ENCODE results near the gene CLSTN2.

CLSTN2 gene

DNA sequence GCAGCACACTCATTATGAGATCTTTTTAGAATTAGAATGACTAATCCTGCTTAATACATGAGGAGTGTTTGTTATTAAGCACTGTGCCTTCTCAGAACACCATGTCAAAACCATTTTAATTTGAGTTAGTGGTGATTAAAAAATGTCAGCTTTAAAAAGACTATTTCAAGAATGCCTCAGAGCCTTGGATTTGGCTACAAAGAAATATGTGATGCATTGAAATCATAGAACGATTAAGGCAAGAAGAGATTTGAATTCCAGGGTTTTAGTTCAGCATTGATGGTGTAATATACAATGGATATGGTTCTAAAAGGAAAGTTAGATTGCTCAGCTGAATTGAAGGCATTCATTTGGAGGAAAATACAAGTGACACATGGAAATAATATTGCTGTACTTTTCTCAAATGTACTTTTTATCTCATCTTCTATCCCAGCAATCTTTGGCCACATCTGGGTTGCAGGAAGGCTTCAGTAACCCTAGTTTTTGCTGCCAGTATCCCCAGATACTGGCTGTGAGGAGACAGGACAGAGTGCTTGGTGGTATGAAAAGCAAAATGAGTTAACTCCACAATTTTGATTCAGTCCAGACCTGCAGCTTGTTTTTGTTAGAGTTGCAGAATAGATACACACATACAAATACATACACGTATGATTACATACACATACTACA lies 303.8 kb downstream of the CLSTN2 start:
- DNase-seq (ENCODE audit: low read depth): no peak

DNA sequence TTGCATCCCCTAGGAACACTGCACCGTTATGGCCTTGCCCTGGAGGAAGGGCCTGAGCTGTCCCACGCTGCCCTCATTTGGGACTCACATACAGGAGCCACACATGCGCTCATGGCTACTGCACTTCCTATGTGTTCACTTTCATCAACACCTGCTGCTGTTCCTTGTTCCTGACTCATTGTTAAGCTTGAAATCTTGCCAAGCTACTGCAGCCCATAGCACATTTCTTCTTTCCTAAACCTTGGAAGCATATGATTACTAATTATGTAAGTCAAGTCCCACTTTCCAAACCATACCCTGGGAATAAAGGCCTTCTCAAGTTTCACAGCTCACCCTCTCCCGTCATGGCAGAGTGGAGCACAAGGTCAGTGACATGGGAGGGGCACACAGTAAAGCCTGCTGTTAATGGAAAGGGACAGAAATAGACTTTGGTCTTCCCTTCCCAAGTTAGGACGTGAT lies 307.9 kb downstream of the CLSTN2 start:
- DNase-seq (ENCODE audit: low read depth): no peak

DNA sequence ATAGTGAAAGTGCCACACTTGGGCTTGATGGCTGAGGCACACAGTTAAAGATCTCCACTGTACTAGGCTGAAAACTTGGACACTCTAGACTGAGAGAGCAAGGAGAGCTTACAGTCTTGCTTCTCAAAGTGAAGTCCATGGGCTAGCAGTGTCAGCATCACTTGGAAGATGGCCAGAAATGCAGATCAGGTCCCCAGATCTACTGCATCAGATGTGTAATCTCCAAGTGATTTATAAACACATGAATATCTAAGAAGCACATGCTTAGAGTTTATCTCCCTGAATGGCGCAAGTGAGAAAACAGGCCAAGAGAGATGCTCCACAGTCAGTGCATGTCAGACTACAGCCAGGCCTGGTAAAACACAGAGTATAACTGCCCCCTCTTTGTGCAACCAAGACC lies 308.6 kb downstream of the CLSTN2 start:
- DNase-seq (ENCODE audit: low read depth): no peak

DNA sequence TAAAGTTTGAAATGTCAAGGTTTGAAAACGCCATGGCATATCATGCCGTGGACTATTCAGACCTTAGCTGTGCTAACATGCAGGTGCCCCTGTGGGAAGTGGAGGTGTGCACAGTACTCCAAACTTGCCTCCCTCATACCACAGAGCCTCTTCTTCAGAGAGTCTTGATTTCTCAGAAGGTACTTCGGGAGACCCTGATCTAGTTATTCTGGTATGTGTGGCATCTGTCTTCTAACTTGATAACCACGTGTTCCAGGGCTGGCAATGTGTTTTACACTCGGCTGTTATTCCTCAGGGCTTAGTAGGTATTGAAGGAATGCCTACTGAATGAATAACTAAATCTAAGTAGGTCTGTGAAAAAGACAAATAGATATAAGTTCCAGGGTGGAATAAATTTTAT lies 309.9 kb downstream of the CLSTN2 start:
- DNase-seq (ENCODE audit: low read depth): no peak

DNA sequence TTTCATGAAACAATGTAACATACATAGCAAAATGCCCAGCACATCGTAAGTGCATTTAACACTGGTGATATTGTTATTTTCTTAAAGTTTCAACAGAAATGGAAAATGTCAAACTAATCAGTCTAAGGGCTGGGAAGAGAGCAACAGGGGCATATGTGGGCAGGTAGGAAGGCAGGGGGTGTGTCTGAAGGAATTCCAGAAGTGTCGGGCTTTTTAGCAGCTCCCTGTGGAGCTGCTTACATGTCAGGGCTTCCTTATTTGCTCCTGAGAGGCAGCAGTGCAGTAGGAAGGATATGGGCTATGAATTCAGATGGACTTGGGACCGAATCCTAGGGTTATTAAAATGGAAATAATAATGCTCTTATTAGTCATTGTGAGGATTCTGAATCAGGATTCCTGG lies 311.6 kb downstream of the CLSTN2 start:
- no peak for DNase-seq (ENCODE audit: low read depth)

DNA sequence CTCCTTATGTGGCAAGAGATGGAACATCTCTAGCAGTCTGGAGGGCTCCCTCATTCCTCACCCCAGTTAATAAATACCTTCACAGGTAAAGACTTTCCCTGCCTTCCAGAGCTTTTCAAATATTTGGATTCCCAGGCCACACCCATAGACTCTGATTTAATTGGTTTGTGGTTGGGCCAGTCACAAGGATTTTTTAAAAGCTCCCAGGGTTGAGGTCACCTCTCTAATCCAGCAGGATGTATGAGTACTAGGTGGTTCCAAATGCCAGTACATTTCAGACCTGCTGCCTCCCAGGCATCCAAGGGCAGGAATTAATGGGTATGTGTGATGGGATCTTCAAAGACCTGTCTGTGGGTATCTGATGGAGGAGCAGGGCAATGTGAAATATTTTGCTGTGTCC lies 312.8 kb downstream of the CLSTN2 start:
- DNase-seq (ENCODE audit: low read depth): no peak

DNA sequence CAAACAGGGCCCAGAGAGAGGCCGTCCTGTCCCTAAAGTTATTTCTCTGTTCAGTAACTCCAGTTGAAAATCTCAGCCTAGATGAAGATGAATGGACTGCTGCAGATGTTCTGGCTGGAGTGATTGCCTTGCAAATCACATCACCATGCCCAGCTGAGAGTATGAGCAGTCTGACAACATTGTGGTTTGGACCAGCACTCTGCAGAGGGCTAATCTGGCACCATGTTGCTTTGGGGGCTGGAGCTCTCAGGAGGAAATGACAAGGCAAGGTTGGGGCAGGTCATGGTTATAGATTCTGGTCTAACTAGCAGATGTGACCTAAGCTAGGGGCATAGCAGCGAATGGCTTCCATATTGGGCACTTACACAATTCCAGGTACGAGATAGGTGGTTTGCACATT lies 314.2 kb downstream of the CLSTN2 start:
- DNase-seq (ENCODE audit: low read depth): no peak

DNA sequence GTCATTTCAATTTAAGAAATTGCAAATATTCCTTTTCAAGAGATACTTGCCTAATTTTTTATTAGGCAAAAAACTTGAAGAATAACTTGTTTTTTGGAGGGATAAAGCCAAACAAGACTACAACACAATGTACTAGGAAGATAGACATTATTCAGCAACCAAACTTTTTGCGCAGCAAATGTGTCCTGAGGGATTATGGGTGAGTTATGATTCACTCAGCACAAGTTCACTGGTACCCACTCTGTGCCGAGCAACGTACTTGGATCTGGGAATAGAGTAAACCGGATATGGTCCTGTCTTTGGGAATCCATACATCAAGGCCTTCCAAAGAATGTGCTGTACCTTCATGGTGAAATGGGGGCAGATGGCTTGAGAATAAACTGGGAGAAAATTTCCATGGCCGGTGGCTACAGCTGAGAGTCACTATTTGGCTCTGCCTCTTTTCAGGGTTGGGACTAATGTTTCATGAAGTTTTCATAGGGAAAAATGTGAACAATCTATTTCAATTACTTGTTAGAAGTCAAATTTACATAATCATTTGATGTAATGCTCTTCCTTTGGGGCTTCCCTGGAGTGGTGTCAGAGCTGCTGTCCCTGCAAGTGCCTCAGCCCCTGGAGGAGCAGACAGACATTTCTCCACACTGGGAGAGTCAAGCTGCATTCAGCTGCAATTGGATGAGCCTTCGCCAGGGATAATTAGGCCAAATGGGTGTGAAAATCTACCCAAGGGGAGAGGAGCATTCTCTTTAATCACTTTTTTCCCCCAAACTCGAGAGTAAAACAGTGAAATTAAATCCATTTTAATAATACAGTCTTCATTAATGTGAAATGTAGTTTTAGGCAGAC lies 315.2 kb downstream of the CLSTN2 start:
- DNase-seq (ENCODE audit: low read depth): no peak

DNA sequence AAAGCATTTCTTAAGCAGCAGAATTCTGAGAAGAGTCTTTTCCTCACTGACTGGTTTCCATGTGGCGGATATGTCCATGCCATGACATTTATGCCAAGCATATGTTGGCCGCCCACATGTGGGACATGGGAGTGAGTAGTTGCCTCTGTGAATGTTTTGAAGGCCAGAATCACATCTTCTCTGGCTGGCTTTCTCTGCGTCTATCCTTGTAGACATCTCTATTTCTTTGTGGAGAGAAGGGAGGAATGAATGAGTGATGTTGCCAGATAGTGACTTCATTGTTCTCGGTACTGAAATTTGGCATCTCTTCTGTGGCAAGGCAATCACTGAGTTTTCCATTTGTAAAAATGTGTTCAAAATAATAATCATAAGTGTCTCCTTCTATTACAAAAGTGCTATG lies 316.0 kb downstream of the CLSTN2 start:
- no peak for DNase-seq (ENCODE audit: low read depth)

DNA sequence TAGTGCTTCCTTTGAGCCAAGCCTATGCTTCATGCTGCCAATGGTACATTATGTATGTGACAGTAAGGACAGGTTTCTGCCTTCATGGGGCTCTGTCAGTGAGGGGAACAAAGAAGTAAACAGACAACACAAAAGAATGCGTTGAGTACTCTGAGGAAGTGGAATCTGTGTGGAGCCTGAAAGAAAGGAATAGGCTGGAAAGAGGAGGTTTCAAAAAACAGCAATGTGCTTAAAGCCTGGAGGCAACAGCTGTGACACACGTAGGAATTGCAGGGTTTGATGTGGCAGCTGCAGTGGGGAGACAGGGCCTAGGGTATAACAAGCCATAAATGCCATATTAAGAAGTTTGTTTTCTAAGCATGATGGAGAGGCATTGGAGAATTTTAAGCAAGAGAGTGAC lies 316.7 kb downstream of the CLSTN2 start:
- DNase-seq (ENCODE audit: low read depth): no peak

DNA sequence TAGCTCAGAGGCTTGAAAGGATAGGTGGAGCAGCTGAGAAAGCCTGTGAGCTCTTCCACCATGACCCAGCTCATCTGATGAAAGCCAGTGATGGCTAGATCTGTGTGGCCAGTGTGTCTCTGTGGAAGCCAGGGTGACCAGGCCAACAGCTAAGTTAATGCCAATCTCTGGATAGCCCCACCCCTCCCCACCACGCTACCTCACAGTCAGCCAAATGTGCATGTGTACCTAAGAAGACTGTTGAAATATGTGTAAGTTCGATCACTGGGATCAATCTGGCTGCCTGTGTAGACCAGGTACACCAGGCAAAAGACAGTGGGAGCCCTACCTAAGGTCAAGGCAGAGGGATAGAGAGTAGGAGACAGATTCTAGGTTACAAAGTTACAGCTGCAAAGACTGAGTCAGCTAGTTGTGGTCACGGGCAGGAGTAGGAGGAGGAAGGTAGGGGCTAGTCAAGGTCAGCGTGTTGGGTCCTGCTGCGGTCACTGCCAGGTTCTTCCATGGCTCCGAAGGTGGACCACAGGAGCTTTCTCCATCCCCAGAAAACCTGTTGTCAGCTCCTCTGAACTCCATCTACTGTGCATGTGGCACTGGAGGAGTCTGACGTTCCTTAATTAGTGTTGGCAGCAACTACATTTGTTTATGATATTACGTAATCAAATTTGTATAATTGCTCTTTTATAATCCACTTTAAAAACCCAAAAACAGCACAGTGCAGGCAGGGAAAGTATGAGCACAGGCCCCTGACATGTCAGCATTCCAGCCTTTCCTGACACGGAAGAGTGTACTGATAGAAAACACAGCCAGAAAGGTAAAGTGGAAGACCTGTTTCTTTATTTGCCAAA lies 318.0 kb downstream of the CLSTN2 start:
- no peak for DNase-seq (ENCODE audit: low read depth)

DNA sequence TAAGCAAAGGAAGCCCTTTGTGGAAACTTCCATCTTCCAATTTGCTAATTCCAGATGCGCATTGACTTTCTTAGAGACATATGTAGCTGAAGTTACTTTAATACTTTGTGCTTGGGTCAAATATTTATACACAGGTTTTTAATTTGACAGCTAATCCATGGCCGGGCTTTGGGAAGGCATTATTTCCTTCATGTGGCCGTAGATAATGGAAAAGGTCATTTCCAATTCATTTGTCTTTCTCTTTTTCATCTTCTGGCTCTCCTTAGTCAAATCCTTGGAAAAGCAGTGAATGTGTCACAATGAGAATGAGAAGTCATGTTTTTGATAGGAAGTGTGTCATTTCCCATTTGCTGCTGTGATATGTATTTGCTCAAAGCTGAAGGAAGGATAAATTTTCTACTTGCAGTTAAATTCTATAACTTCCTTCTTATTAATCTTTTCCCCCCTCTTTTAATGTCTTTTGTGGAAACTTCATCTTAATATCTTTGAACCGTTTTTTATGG lies 323.3 kb downstream of the CLSTN2 start:
- no peak for DNase-seq (ENCODE audit: low read depth)

DNA sequence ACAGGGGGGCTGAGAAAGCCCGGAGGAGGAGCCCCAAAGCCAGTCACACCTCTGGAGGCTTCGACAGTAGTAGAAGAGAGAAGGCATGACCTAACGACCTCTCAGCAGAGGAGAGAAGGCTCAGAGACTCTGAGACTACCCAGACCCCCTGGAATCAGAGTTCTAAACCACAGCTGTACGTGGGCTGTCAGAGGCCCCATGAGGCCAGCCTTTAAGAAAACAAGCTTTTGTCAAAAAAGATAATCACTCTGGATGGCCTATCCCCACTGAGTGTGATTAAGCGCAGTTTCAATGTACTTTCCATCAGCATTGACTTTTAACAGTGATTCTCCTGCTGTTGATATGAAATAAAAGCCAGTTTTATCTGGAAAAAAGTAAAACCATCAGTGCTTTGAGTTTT lies 330.3 kb downstream of the CLSTN2 start:
- DNase-seq (ENCODE audit: low read depth): no peak

DNA sequence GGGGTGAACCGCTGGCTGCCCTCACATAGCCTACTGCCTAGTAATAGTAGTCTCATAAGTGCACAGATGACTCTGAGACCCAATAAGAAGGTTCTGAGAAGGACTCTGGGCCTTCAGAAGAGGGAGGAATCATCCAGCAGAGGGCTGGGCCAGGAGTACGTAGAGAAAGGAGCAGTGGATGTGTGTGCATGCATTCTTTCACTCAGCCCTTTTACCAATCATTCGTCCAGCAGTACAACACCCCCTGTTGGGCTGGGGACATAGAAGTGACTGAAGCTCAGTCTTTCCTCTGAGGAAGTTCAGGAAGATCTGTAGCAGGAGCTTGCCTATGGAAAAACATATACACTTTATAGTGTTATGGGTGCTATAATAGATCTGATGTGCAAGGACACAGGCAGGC lies 333.1 kb downstream of the CLSTN2 start:
- no peak for DNase-seq (ENCODE audit: low read depth)

DNA sequence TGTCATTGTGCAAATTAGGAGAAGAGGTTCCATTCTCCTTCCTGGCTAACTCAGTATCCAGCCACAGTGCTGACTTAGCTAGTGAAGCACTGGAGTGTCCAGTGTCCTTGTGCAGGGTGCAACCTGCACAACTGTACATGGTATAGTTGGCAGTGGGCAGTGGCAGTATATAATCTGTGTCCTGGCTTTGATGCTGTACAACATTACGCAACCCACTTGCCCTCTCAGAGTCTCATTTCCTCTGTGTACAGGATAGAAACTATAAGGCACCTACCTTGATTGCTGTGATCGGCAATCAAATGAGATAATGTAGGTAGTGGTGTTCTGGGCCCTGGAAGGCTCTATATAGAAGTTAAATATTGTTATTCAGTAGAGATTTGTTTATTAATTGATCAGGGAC lies 333.6 kb downstream of the CLSTN2 start:
- DNase-seq (ENCODE audit: low read depth): no peak

DNA sequence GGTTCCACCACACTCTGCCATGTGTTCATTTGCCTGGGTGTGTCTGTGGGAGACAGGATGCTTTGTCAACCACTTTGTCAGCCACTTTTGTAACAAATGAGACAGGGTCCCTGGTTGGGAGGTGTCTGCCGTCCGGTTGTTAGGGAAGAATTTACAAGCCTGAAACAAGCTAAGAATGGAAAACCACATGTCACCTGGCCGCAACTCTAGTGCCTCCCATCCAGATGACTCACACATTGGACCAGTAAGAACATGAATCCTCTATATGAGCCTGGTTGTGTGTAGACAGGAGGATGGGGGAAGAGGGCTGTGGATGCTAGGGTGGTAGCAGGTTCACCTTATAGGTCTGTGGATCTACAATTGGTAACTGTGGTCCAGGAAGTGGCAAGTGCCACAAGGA lies 335.3 kb downstream of the CLSTN2 start:
- no peak for DNase-seq (ENCODE audit: low read depth)

DNA sequence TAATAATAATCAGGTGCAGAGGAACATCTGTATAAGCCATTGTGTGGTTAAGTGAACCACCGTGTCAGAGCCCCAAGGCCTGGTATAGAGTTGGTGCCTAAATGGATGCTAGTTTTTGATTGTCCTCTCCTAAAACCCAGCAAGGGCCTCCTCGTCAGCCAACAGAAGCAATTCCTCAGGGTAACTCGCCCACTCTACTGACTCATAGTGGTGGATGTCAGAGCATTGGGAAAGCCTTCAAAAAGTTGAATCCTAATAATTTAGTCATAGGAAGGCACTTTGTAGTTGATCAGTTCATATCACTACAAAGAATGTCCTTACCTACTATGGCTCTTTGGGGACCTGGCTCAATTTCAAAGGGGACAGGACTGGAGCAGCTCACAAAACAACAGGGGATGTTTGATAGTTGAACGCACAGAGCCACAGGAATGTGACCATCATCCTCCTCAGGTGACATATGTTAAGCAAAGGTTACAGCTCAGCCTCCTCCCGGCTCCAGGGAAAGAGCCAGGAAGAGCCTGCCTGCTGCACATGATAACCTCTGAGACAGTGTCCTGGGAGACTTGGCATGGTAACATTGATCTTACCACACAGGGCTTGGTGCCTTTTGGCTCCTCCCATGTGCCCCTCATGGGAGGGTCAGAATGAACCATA lies 338.7 kb downstream of the CLSTN2 start:
- no peak for DNase-seq (ENCODE audit: low read depth)

DNA sequence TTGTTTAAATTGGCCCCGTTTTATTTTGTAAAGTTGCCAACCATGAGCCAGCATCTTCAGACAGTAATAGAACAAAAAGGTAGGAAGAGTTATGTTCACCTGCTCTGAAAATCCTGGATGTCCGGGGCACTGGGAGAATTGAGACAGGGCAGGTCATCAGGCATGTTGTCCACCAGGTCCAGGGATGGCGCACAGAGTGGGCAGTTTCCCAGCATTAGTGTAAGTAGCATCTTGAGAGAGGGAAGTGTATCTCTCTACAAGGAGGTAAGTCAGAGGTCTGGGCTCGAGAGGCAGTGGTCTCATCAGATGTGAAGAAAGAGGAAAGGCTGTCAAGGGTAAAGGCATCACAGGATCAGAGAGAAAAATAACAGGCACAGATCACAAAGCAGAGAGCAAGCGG lies 339.4 kb downstream of the CLSTN2 start:
- no peak for DNase-seq (ENCODE audit: low read depth)

DNA sequence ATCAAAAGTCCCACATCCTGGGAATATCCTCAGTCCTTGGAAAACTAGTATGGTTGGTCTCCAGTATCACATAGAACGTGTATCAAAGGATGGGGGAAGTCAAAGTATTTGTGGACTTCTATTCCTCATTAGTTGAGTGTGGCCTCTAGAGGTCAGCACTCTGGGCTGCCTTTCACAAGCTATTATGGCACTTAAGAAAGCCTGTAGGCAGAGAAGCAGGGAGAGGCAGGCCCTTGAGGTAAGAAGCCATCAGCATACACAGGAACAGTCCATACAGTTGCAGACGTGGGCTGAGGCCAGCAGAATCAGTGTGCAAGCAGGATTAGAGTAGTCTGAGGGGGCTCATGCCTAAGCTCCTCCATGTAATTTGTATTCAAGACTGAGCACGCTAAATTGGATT lies 341.7 kb downstream of the CLSTN2 start:
- DNase-seq (ENCODE audit: low read depth): no peak

DNA sequence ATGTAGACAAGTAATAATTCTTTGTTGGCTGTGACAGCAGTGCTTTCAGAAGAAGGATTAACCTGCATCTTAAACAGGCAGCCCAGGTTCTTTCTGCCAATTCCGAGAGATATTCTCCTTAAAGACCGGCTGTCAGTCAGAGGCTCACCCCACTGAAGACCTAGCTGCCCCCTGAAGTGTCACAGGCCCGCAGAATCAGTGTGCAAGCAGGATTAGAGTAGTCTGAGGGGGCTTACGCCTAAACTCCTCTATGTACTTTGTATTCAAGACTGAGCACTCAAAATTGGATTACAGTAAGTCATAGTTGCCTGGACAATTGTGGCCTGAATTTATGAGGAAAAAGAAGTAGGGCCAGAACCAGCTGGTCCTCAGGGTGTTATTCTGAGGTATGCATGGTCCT lies 342.9 kb downstream of the CLSTN2 start:
- no peak for DNase-seq (ENCODE audit: low read depth)

DNA sequence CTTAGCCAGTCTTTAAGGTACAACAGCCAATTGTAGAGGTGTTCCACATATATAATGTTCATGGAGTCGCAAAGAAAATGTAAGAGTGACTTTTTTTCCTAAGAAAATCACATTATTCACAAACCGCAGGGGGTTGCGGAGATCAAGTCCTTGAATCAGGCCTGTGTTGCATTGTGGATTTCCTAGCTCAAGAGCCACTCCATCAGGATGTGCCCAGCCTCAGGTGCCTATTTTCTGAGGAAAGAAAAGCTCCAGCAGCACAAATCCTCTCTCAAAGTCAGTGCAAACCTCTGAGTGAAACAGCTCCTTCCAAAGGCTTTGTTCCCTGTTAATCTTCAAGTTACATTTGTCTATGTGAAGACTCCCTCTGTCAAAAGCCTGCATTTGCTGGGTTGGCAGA lies 349.4 kb downstream of the CLSTN2 start:
- DNase-seq (ENCODE audit: low read depth): no peak

DNA sequence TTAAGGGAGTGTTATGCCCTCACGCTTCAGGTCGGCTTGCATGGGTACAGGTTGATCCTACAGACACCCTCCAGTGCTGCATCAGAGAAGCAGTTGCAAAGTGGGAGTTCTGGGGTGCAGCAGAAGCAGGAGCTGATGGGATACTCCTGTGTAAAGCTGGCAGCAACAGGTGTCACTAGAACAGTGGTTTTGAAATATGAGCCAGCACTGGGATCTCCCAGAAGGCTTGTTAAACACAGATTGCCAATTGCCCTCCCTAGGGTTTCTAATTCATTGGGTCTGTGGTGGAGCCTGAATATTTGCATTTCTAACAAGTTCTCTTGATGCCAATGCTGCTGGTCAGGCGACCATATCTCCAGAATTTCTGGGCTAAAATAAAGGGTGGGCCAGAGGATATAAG lies 350.4 kb downstream of the CLSTN2 start:
- no peak for DNase-seq (ENCODE audit: low read depth)
